Measurements from ENCODE around the gene RASSF5. TPM values are rescaled to one million over a fixed set of nuclear protein-coding genes. Genes with fewer than 3 reads are reported as not detected.
"Not testable (repeated sequence)": the region's sequence is repeated elsewhere in the genome, so short reads cannot be mapped to it uniquely, and the experiment has no call there.

Gene RASSF5
- total RNA-seq, 2 donors from 2014 or later: 0.20 to 0.26 TPM

- Mint-ChIP-seq H3K4me1 (peaks cover 9% of the 10 kb centered on the region), H3K36me3 (ENCODE audit: low read depth) (peaks cover 18% of the 10 kb centered on the region), H3K27ac (no peak overlapping the region), H3K4me3 (no peak overlapping the region), H3K9me3 (no peaks in the 10 kb centered on the region), H3K27me3 (ENCODE audit: insufficient read depth) (no peaks in the 10 kb centered on the region)
- no peaks in the 10 kb centered on the region for H3K9me3 ChIP-seq (ENCODE audit: control insufficient read depth, low read length)
- peak; percentile 88 for TF ChIP-seq CTCF (conservative IDR thresholded peaks at IDR 0.05)
- H3K36me3 ChIP-seq (ENCODE audit: control insufficient read depth, insufficient read depth, low read length): peaks cover 35% of the 10 kb centered on the region
- H3K27ac ChIP-seq (ENCODE audit: low read depth, low read length): no peak overlapping the region
- peak; percentile 79 for DNase-seq
- no peak overlapping the region for H3K4me3 ChIP-seq (ENCODE audit: low read length)
- WGBS, 2 experiments (ENCODE audit: insufficient coverage in 1 of 2, insufficient read length in 1 of 2): 0 to 74% methylated on average over 1 to 6 of the region's 7 CpGs
- peaks cover 4% of the 10 kb centered on the region for H3K4me1 ChIP-seq (ENCODE audit: control insufficient read depth, insufficient read depth, low read length)
- no peaks in the 10 kb centered on the region for H3K27me3 ChIP-seq (ENCODE audit: control insufficient read depth, insufficient read depth, low read length, poor library complexity, severe bottlenecking)
- no peak overlapping the region for H3K9ac ChIP-seq (ENCODE audit: extremely low read depth, low read length, poor library complexity, severe bottlenecking)
Measured at GRCh38 chr1:206608108-206608698, 100.9 kb downstream of the RASSF5 start.

DNA sequence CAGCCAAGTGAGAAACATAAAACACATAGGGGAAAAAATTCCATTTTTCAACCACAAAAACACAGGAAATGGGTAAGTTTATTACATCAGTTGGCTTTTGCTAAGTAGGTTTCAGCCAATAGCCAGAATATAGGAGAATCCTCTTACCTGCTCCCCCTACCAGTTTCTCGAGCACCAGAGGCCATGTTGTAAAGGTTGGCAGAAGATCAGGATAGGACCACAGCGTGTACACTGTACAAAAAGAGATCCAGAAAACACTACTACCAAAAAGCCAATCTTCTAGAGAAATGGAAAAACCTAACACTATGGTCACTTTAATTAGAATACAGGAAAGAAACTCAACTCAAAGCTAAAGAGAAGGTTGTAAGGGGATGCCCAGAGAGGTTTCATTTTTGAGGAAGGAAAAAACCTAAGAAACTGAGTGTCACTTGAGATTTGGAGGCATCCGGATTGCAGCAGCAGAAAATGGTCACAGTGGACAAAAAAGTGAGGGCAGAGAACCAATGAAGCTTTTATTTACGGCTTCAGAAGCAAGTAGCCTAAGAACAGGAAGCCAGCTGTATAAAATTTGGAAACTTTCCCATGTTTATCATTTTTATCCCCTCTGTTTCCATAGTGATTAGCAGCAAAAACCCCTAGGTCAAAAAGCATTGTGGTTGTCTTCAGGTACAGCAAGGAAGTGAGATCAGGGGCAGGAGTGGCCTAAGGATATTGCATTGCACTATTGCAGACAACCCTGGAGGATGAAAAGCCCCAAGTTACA lies 102.1 kb downstream of the RASSF5 start:
- H3K9ac ChIP-seq (ENCODE audit: extremely low read depth, low read length, poor library complexity, severe bottlenecking): no peak overlapping the region
- H3K27ac ChIP-seq (ENCODE audit: low read depth, low read length): no peak overlapping the region
- WGBS, 2 experiments (ENCODE audit: insufficient coverage in 1 of 2, insufficient read length in 1 of 2): 95% methylated on average over 2 to 4 of the region's 4 CpGs
- no peak for TF ChIP-seq CTCF (conservative IDR thresholded peaks at IDR 0.05)
- no peak overlapping the region for H3K4me3 ChIP-seq (ENCODE audit: low read length)
- H3K9me3 ChIP-seq (ENCODE audit: control insufficient read depth, low read length): no peaks in the 10 kb centered on the region
- Mint-ChIP-seq H3K27me3 (ENCODE audit: insufficient read depth) (no peaks in the 10 kb centered on the region), H3K27ac (no peak overlapping the region), H3K36me3 (ENCODE audit: low read depth) (peaks cover 9% of the 10 kb centered on the region), H3K4me1 (peaks cover 9% of the 10 kb centered on the region), H3K9me3 (no peaks in the 10 kb centered on the region), H3K4me3 (no peak overlapping the region)
- no peaks in the 10 kb centered on the region for H3K27me3 ChIP-seq (ENCODE audit: control insufficient read depth, insufficient read depth, low read length, poor library complexity, severe bottlenecking)
- peaks cover 26% of the 10 kb centered on the region for H3K36me3 ChIP-seq (ENCODE audit: control insufficient read depth, insufficient read depth, low read length)
- H3K4me1 ChIP-seq (ENCODE audit: control insufficient read depth, insufficient read depth, low read length): peaks cover 4% of the 10 kb centered on the region
- no peak for DNase-seq

DNA sequence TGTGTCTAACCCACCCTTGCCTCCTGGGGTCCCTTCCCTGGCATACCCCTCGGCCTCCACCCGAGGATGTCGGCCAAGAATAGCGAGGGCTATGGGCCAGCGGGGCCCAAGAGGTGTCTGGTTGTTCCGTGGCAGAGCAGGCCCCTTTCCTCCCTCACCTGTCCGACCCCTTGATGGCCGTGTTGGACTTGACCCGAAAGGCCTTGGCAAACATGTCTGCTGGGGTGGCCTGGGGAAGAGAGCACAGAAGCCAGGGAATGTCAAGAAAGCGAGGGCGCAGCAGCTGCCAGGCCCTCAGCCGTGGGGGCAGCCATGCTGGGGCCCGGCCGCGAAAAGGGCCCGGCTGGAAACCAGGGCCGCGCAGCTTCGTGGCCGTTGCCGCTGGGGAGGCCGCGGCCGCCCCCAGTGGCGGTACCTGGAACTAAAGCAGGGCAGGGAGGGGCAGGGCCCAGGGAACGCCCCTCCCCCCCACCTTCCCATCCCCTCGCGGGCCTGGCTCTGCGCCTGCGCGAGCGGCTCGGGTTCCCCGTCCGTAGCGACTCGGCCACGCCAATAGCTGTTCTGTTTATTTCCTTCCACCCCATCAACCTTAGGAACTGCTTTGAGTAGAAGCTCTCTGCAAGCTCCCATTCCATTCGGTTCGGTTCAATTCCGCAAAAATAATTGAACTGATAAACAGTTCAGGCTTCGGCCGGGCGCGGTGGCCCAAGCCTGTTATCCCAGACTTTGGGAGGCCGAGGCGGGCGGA lies 105.0 kb downstream of the RASSF5 start, which contains the start of gene EIF2D:
TSS of gene EIF2D (minus strand) at position 337 of the 748 bp plus-strand sequence. CDS start at position 214, 123 bp downstream.
- Histone ChIP-seq H3K4me1 (ENCODE audit: control insufficient read depth, insufficient read depth, low read length) (peaks cover 4% of the 10 kb centered on the region), H3K9me3 (ENCODE audit: control insufficient read depth, low read length) (no peaks in the 10 kb centered on the region), H3K27me3 (ENCODE audit: control insufficient read depth, insufficient read depth, low read length, poor library complexity, severe bottlenecking) (no peaks in the 10 kb centered on the region), H3K27ac (ENCODE audit: low read depth, low read length) (peak within 1 kb of the TSS; percentile 82), H3K36me3 (ENCODE audit: control insufficient read depth, insufficient read depth, low read length) (peaks cover 11% of the 10 kb centered on the region), H3K4me3 (ENCODE audit: low read length) (peak within 1 kb of the TSS; percentile 95), H3K9ac (ENCODE audit: extremely low read depth, low read length, poor library complexity, severe bottlenecking) (peak within 1 kb of the TSS; percentile 85)
- peaks cover 11% of the 10 kb centered on the region for H3K27me3 Mint-ChIP-seq (ENCODE audit: insufficient read depth)
- H3K4me3 Mint-ChIP-seq: peak within 1 kb of the TSS; percentile 91
- TF ChIP-seq CTCF (conservative IDR thresholded peaks at IDR 0.05): peak; percentile 96
- H3K9me3 Mint-ChIP-seq: no peaks in the 10 kb centered on the region
- peaks cover 9% of the 10 kb centered on the region for H3K4me1 Mint-ChIP-seq
- peak within 1 kb of the TSS; percentile 99 for H3K27ac Mint-ChIP-seq
- peak; percentile 98 for DNase-seq
- H3K36me3 Mint-ChIP-seq (ENCODE audit: low read depth): peaks cover 9% of the 10 kb centered on the region
- WGBS, 2 experiments (ENCODE audit: insufficient coverage in 1 of 2, insufficient read length in 1 of 2): 5 to 12% methylated on average over 7 to 48 of the region's 48 CpGs

DNA sequence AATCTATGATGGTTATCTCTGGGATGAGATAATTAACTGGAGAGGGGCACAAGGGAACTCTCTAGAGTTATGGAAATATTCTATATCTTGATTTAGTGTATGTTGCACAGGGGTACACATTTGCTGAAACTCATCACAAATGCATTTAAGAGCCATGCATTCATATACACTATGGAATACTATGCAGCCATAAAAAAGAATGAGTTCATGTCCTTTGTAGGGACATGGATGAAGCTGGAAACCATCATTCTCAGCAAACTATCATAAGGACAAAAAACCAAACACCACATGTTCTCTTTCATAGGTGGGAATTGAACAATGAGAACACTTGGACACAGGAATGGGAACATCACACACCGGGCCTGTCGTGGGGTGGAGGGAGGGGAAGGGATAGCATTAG lies 119.1 kb downstream of the RASSF5 start:
- H3K27me3 Mint-ChIP-seq (ENCODE audit: insufficient read depth): peaks cover 19% of the 10 kb centered on the region
- H3K36me3 ChIP-seq (ENCODE audit: control insufficient read depth, insufficient read depth, low read length); H3K9me3 Mint-ChIP-seq; H3K9me3 ChIP-seq (ENCODE audit: control insufficient read depth, low read length); H3K27me3 ChIP-seq (ENCODE audit: control insufficient read depth, insufficient read depth, low read length, poor library complexity, severe bottlenecking); H3K4me1 ChIP-seq (ENCODE audit: control insufficient read depth, insufficient read depth, low read length); H3K4me1 Mint-ChIP-seq; H3K4me3 Mint-ChIP-seq; H3K36me3 Mint-ChIP-seq (ENCODE audit: low read depth); H3K27ac ChIP-seq (ENCODE audit: low read depth, low read length); H3K9ac ChIP-seq (ENCODE audit: extremely low read depth, low read length, poor library complexity, severe bottlenecking); H3K4me3 ChIP-seq (ENCODE audit: low read length); DNase-seq; H3K27ac Mint-ChIP-seq: not testable (repeated sequence)
- WGBS, 2 experiments (ENCODE audit: insufficient coverage in 1 of 2, insufficient read length in 1 of 2): 96% methylated on average over 2 of the region's 2 CpGs; no CpG with 5 or more reads in 1 of the 2 experiments
